GM12878 (cell line): ENCODE data around the gene CYSTM1. TPM values are rescaled to one million over a fixed set of nuclear protein-coding genes. Genes with fewer than 3 reads are reported as not detected.

ENCODE experiments used
- ATAC-seq: fragments of 200-7000 bp; cut with Tn5 transposase; 3 replicates; pipeline ENCODE4 v1.9.1; 2020; ENCODE audit warnings: mild to moderate bottlenecking, moderate library complexity
- BruUV-seq: library from RNA; stranded (reverse); fragments of 400-500 nt; replicated peaks from 2 replicates; lab custom pipeline; 2021; lab: Mats Ljungman, UMichigan
- CTCF ChIA-PET: fragments of 300-600 bp; sonication (Branson Sonifier 250); formaldehyde crosslinking; extraction: SDS; loops from one replicate; lab custom pipeline; 2021; ENCODE audit warnings: inconsistent platforms; lab: Yijun Ruan, JAX
- POLR2A ChIA-PET: fragments of 350-600 bp; formaldehyde crosslinking; extraction: SDS; loops from one replicate; lab custom pipeline; 2021; ENCODE audit warnings: inconsistent platforms; lab: Charles Lee
- RAD21 ChIA-PET: fragments of 300-600 bp; sonication (Branson Sonifier 250); formaldehyde crosslinking; loops from one replicate; lab custom pipeline; 2023; ENCODE audit warnings: antibody characterized with exemption; ENCODE audit not compliant: unreplicated experiment; lab: Charles Lee
- SMC1A ChIA-PET: fragments of 300-600 bp; sonication (Branson Sonifier 250); formaldehyde crosslinking; loops from one replicate; lab custom pipeline; 2023; ENCODE audit not compliant: unreplicated experiment, uncharacterized antibody; lab: Charles Lee
- DNase-seq: peaks from one replicate; pipeline ENCODE4 v3.0.0-alpha.2; 2011; ENCODE audit warnings: low read depth, low spot score
- FAIRE-seq: peaks from 3 replicates; lab custom pipeline; 2011; peaks lifted over from hg19 to GRCh38; lab: Jason Lieb, UNC
- H2AFZ ChIP-seq: 2 replicates; pipeline ENCODE4 v1.6.0; 2011; ENCODE audit warnings: low read depth, low read length, control low read depth; ENCODE audit not compliant: control insufficient read depth
- H3K27ac ChIP-seq: 2 replicates; pipeline ENCODE4 v1.5.1; 2011; ENCODE audit warnings: control low read depth; ENCODE audit not compliant: control insufficient read depth, insufficient read depth
- H3K27me3 ChIP-seq, 2 experiments: replicated peaks in 1 of 2; 2 replicates each; pipeline versions ENCODE4 v1.6.0 to v1.6.1; 2011; ENCODE audit warnings: low read length in 1 of 2; ENCODE audit not compliant: control insufficient read depth in 2 of 2, insufficient read depth in 2 of 2
- H3K36me3 ChIP-seq, 2 experiments: 2 replicates each; pipeline ENCODE4 v1.5.1; 2011; ENCODE audit warnings: low read length in 1 of 2; ENCODE audit not compliant: control insufficient read depth in 2 of 2, insufficient read depth in 2 of 2
- H3K4me1 ChIP-seq: 2 replicates; pipeline ENCODE4 v1.6.1; 2011; ENCODE audit warnings: mild to moderate bottlenecking, low read length, moderate library complexity, mixed read lengths; ENCODE audit not compliant: control insufficient read depth, insufficient read depth
- H3K4me2 ChIP-seq: 2 replicates; pipeline ENCODE4 v1.6.0; 2011; ENCODE audit warnings: control low read depth; ENCODE audit not compliant: control insufficient read depth, insufficient read depth
- H3K4me3 ChIP-seq: fragments of 200-600 bp; sonication (generic); 2 replicates; pipeline ENCODE4 v1.5.1; 2016
- H3K79me2 ChIP-seq: 2 replicates; pipeline ENCODE4 v1.6.0; 2011; ENCODE audit warnings: low read length; ENCODE audit not compliant: control insufficient read depth, insufficient read depth
- H3K9ac ChIP-seq: 2 replicates; pipeline ENCODE4 v1.8.0; 2011; ENCODE audit warnings: low read length, control low read depth, mixed read lengths; ENCODE audit not compliant: control insufficient read depth, insufficient read depth
- H3K9me3 ChIP-seq: replicated peaks from 3 replicates; pipeline ENCODE4 v1.5.1; 2011; ENCODE audit warnings: mild to moderate bottlenecking, low read length; ENCODE audit not compliant: control insufficient read depth, insufficient read depth
- H4K20me1 ChIP-seq: 2 replicates; pipeline ENCODE4 v1.6.0; 2011; ENCODE audit not compliant: control insufficient read depth, insufficient read depth
- FOS ChIP-seq: IDR thresholded peaks from 3 replicates; pipeline ENCODE4 v1.6.1; 2011; ENCODE audit warnings: borderline replicate concordance; ENCODE audit not compliant: insufficient read length; ENCODE audit errors: extremely low read depth
- NFYA ChIP-seq: IDR thresholded peaks from 2 replicates; pipeline ENCODE4 v1.6.1; 2011; ENCODE audit warnings: low read depth, mild to moderate bottlenecking, low read length, improper control_type of control experiment, borderline replicate concordance
- PML ChIP-seq: IDR thresholded peaks from 2 replicates; pipeline ENCODE4 v1.6.1; 2012; ENCODE audit warnings: low read length, inconsistent platforms
- POU2F2 ChIP-seq: IDR thresholded peaks from 3 replicates; pipeline ENCODE4 v1.6.1; 2011; ENCODE audit warnings: low read depth, mild to moderate bottlenecking, low read length, borderline replicate concordance
- SIN3A ChIP-seq: IDR thresholded peaks from 2 replicates; pipeline ENCODE4 v1.6.1; 2012; ENCODE audit warnings: low read depth, low read length, improper control_type of control experiment
- SUZ12 ChIP-seq: fragments of 200-600 bp; sonication (generic); IDR thresholded peaks from one replicate; pipeline ENCODE4 v1.6.1; 2018; ENCODE audit warnings: antibody characterized with exemption, mild to moderate bottlenecking; ENCODE audit not compliant: unreplicated experiment
- ZNF207 ChIP-seq: fragments of 450-650 bp; IDR thresholded peaks from 2 replicates; pipeline ENCODE4 v1.6.1; 2014; ENCODE audit warnings: antibody characterized with exemption, mild to moderate bottlenecking, borderline replicate concordance
- ZNF217 ChIP-seq: fragments of 450-650 bp; IDR thresholded peaks from 2 replicates; pipeline ENCODE4 v1.6.1; 2017; ENCODE audit warnings: antibody characterized with exemption, mild to moderate bottlenecking
- ZNF24 ChIP-seq: fragments of 450-650 bp; IDR thresholded peaks from 2 replicates; pipeline ENCODE4 v1.6.1; 2017; ENCODE audit warnings: antibody characterized with exemption, mild to moderate bottlenecking
- WGBS: methylation state at CpG from one replicate; pipeline ENCODE4 v1.1.6; 2016; ENCODE audit warnings: low lambda C conversion rate; ENCODE audit not compliant: insufficient replicate concordance, insufficient coverage; ENCODE audit errors: missing lambda C conversion rate; 5-methylcytosine and 5-hydroxymethylcytosine counted together
- in situ Hi-C: fragments of 300-500 bp; cut with MboI; formaldehyde crosslinking; loops from 9 replicates; pipeline ENCODE4 v1.14.3; 2018; ENCODE audit warnings: mixed read lengths
- intact Hi-C: fragments of 100-400 bp; cut with micrococcal nuclease; formaldehyde crosslinking; loops from one replicate; pipeline ENCODE4 v1.14.2; 2022; ENCODE audit not compliant: unreplicated experiment
- polyA plus RNA-seq, 11 experiments: library from polyadenylated mRNA; depleted of rRNA in 4 of 11; unstranded in 6 of 11; stranded (reverse) in 5 of 11; fragments of >200 nt; fragmentation: Nextera tagmentation in 4 of 11; fragmentation: Illumina TruSeq in 1 of 11; extraction: Ambion mirVana in 4 of 11; extraction: Trizol in 1 of 11; gene quantifications; 1 replicate in 1 of 11; 2 replicates in 10 of 11; pipeline versions ENCODE4 v1.2.1 to v1.2.3, GENCODE V29; 2011 to 2016; ENCODE audit warnings: inconsistent platforms in 2 of 11, missing spikeins in 2 of 11, low read depth in 1 of 11
- total RNA-seq, 4 experiments: library from RNA; depleted of rRNA in 3 of 4; stranded (reverse); fragments of >200 nt in 3 of 4; fragmentation: Illumina TruSeq in 1 of 4; extraction: Trizol in 1 of 4; gene quantifications; 2 replicates each; pipeline versions ENCODE4 v1.2.1 to v1.2.3, GENCODE V29; 2013 to 2021
- TF ChIP-seq, protein P1 (sequence below): fragments of 150-350 bp; IDR thresholded peaks from 2 replicates; pipeline ENCODE4 v1.6.1; 2014; ENCODE audit warnings: mild to moderate bottlenecking, low read depth, low read length
- TF ChIP-seq, protein P2 (sequence below): fragments of 450-650 bp; formaldehyde crosslinking; IDR thresholded peaks from 2 replicates; pipeline ENCODE4 v1.4.0; 2022; ENCODE audit warnings: mild to moderate bottlenecking, moderate library complexity
- TF ChIP-seq, protein P3 (sequence below): fragments of 450-650 bp; IDR thresholded peaks from 2 replicates; pipeline ENCODE4 v1.6.1; 2018; ENCODE audit warnings: borderline replicate concordance, mild to moderate bottlenecking; ENCODE audit not compliant: partially characterized antibody
- TF ChIP-seq, protein P4 (sequence below): IDR thresholded peaks from 2 replicates; pipeline ENCODE4 v1.6.1; 2012; ENCODE audit warnings: mild to moderate bottlenecking, low read depth, low read length

The CYSTM1 gene
- total and polyA plus RNA-seq, 10 of the 15 experiments (the other 5 are each of a cell fraction or from before 2014, with no cell fraction given) = 52.7 to 261 (median 98.7) TPM

DNA sequence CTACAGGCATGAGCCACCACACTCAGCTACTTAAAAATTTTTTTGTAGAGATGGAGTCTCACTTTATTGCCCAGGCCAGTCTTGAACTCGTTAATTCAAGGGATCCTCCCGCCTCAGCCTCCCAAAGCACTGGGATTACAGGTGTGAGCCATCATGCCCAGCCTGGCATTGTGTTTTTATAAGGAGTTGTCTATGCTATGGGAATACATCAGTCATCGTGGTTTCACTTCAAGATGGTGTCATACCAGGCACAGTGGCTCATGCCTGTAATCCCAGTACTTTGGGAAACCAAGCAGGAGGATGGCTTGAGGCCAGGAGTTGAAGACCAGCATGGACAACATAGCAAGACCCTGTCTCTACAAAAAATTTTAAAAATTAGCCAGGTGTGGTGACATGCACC is 49.7 kb downstream of the CYSTM1 start:
- in situ Hi-C loops (loop anchor here (25.0 kb wide), 1 partner anchor 813 kb away; no protein-coding TSS in a partner anchor), intact Hi-C loops (no loop called here)
- CTCF ChIA-PET = interaction anchor here (1.3 to 2.6 kb wide), 4 partner anchors 18 to 128 kb away, joined by 3 to 12 read pairs (median 6); no protein-coding TSS in a partner anchor
- DNase-seq = no peak
- FAIRE-seq = no peak
- no peaks in the 10 kb centered on the region for H3K27me3 ChIP-seq
- no peak overlapping the region for H3K4me2 ChIP-seq
- peaks cover 24% of the 10 kb centered on the region for H3K4me1 ChIP-seq
- SMC1A ChIA-PET = interaction anchor here (1.1 to 1.9 kb wide), 5 partner anchors 9 to 79 kb away, joined by 3 to 5 read pairs (median 3); no protein-coding TSS in a partner anchor
- H3K9ac ChIP-seq = no peak overlapping the region
- no peak overlapping the region for H2AFZ ChIP-seq
- no peaks in the 10 kb centered on the region; a peak in 1 of 4 replicates for H3K36me3 ChIP-seq
- no peaks in the 10 kb centered on the region for H3K9me3 ChIP-seq
- RAD21 ChIA-PET = interaction anchor here (1.4 kb wide), 1 partner anchor 20 kb away, joined by 3 read pairs; no protein-coding TSS in a partner anchor
- POLR2A ChIA-PET = no interaction called here
- no peaks in the 10 kb centered on the region for H3K79me2 ChIP-seq
- H3K4me3 ChIP-seq = no peak overlapping the region
- BruUV-seq = no TSS peak
- no peak overlapping the region for H3K27ac ChIP-seq
- H4K20me1 ChIP-seq = no peaks in the 10 kb centered on the region
- ATAC-seq = no peak
- WGBS = 71% methylated on average over 3 of the region's 3 CpGs
- TF ChIP-seq, protein P1, sequence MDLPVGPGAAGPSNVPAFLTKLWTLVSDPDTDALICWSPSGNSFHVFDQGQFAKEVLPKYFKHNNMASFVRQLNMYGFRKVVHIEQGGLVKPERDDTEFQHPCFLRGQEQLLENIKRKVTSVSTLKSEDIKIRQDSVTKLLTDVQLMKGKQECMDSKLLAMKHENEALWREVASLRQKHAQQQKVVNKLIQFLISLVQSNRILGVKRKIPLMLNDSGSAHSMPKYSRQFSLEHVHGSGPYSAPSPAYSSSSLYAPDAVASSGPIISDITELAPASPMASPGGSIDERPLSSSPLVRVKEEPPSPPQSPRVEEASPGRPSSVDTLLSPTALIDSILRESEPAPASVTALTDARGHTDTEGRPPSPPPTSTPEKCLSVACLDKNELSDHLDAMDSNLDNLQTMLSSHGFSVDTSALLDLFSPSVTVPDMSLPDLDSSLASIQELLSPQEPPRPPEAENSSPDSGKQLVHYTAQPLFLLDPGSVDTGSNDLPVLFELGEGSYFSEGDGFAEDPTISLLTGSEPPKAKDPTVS = no peak
- TF ChIP-seq SIN3A = no peak
- TF ChIP-seq, protein P2, sequence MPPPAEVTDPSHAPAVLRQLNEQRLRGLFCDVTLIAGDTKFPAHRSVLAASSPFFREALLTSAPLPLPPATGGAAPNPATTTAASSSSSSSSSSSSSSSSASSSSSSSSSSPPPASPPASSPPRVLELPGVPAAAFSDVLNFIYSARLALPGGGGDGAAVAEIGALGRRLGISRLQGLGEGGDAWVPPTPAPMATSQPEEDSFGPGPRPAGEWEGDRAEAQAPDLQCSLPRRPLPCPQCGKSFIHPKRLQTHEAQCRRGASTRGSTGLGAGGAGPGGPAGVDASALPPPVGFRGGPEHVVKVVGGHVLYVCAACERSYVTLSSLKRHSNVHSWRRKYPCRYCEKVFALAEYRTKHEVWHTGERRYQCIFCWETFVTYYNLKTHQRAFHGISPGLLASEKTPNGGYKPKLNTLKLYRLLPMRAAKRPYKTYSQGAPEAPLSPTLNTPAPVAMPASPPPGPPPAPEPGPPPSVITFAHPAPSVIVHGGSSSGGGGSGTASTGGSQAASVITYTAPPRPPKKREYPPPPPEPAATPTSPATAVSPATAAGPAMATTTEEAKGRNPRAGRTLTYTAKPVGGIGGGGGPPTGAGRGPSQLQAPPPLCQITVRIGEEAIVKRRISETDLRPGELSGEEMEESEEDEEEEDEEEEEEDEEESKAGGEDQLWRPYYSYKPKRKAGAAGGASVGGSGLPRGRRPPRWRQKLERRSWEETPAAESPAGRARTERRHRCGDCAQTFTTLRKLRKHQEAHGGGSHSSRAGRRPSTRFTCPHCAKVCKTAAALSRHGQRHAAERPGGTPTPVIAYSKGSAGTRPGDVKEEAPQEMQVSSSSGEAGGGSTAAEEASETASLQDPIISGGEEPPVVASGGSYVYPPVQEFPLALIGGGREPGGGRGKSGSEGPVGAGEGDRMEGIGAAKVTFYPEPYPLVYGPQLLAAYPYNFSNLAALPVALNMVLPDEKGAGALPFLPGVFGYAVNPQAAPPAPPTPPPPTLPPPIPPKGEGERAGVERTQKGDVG (CRISPR knock-in tag) = no peak
- no peak for TF ChIP-seq FOS
- TF ChIP-seq NFYA = no peak
- TF ChIP-seq PML = no peak
- no peak for TF ChIP-seq POU2F2
- TF ChIP-seq ZNF207 = no peak
- TF ChIP-seq, protein P3, sequence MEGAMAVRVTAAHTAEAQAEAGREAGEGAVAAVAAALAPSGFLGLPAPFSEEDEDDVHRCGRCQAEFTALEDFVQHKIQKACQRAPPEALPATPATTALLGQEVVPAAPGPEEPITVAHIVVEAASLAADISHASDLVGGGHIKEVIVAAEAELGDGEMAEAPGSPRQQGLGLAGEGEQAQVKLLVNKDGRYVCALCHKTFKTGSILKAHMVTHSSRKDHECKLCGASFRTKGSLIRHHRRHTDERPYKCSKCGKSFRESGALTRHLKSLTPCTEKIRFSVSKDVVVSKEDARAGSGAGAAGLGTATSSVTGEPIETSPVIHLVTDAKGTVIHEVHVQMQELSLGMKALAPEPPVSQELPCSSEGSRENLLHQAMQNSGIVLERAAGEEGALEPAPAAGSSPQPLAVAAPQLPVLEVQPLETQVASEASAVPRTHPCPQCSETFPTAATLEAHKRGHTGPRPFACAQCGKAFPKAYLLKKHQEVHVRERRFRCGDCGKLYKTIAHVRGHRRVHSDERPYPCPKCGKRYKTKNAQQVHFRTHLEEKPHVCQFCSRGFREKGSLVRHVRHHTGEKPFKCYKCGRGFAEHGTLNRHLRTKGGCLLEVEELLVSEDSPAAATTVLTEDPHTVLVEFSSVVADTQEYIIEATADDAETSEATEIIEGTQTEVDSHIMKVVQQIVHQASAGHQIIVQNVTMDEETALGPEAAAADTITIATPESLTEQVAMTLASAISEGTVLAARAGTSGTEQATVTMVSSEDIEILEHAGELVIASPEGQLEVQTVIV = no peak
- TF ChIP-seq, protein P4, sequence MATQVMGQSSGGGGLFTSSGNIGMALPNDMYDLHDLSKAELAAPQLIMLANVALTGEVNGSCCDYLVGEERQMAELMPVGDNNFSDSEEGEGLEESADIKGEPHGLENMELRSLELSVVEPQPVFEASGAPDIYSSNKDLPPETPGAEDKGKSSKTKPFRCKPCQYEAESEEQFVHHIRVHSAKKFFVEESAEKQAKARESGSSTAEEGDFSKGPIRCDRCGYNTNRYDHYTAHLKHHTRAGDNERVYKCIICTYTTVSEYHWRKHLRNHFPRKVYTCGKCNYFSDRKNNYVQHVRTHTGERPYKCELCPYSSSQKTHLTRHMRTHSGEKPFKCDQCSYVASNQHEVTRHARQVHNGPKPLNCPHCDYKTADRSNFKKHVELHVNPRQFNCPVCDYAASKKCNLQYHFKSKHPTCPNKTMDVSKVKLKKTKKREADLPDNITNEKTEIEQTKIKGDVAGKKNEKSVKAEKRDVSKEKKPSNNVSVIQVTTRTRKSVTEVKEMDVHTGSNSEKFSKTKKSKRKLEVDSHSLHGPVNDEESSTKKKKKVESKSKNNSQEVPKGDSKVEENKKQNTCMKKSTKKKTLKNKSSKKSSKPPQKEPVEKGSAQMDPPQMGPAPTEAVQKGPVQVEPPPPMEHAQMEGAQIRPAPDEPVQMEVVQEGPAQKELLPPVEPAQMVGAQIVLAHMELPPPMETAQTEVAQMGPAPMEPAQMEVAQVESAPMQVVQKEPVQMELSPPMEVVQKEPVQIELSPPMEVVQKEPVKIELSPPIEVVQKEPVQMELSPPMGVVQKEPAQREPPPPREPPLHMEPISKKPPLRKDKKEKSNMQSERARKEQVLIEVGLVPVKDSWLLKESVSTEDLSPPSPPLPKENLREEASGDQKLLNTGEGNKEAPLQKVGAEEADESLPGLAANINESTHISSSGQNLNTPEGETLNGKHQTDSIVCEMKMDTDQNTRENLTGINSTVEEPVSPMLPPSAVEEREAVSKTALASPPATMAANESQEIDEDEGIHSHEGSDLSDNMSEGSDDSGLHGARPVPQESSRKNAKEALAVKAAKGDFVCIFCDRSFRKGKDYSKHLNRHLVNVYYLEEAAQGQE = no peak
- TF ChIP-seq ZNF217 = no peak
- TF ChIP-seq ZNF24 = no peak
- no peak for TF ChIP-seq SUZ12
